SK-N-MC (cell line): ENCODE results near the gene CMTM7.

ENCODE experiments used
- EZH2 ChIP-seq: fragments of 200-600 bp; sonication (generic); IDR thresholded peaks from one replicate; pipeline ENCODE4 v1.6.1; 2017; ENCODE audit warnings: antibody characterized with exemption
- FOXP2 ChIP-seq: optimal IDR thresholded peaks from 2 replicates; pipeline ENCODE3; 2011; ENCODE audit warnings: mild to moderate bottlenecking, moderate library complexity; ENCODE audit not compliant: insufficient read depth; ENCODE audit errors: extremely low read length, control extremely low read depth
- POLR2AphosphoS5 ChIP-seq: IDR thresholded peaks from 2 replicates; pipeline ENCODE4 v1.6.1; 2012; ENCODE audit warnings: mild to moderate bottlenecking, low read depth, low read length, borderline replicate concordance

DNA sequence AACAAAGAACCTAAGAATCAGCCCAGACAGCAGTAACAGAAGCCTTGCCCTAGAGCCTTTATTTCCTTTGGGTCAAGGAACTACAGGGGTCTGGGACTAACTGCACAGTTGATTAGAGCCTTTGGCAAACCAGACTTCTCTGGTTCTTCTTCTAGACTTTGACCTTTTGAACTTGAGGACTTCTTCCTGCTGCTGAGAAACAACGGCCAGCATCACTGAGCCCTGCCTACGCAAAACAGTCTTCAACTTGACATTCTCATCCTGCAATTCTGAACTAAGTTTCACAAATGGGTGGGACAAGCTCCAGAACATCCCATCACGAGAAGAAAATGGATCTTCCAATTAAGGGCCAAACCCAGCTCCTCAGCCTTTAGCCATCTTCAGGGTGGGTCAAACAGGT lies 79.6 kb downstream of the CMTM7 start:
- TF ChIP-seq POLR2AphosphoS5 (no peak), FOXP2 (no peak), EZH2 (no peak)
